ENCODE measurements around the gene SLC33A1. TPM values are rescaled to one million over a fixed set of nuclear protein-coding genes. Genes with fewer than 3 reads are reported as not detected.

Gene SLC33A1
- total RNA-seq, 1 experiment from 2014 or later: 23.3 TPM

DNA sequence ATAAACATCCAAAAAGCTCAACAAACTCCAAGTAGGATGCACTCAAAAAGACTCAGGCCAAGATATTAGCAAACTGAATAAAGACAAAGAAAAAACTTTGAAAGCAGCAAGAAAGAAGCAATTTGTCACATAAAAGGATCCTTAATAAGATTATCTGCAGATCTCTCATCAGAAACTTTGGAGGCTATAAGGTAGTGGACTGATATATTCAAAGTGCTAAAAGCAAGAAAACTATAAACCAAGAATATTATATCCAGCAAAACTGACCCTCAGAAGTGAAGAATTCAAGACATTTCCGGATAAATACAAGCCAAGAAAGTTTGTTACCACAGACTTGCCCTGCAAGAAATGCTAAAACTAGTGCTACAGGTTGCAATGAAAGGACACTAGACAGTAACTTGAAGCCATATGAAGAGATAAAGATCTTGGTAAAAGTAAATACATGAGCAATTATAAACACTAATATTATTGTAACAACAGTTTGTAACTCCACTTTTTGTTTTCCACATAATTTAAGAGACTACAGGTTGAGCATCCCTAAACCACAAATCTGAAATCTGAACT is 71.8 kb downstream of the SLC33A1 start:
- H3K27ac ChIP-seq (ENCODE audit: low read depth, low read length): no peak overlapping the region
- no peaks in the 10 kb centered on the region for H3K27me3 ChIP-seq (ENCODE audit: insufficient read depth, low read length)
- ChIA-PET RAD21 (ENCODE audit: low non-redundant PET in 1 of 2, low total read pairs in 2 of 2, uncharacterized antibody in 2 of 2, unreplicated experiment in 2 of 2) (no interaction called here), POLR2A (no interaction called here), CTCF (no interaction called here)
- H3K79me2 ChIP-seq (ENCODE audit: insufficient read depth, low read length): peaks cover 4% of the 10 kb centered on the region; the same call in 1 of the 2 replicates
- no peak for ATAC-seq
- no peak overlapping the region for H3K4me2 ChIP-seq (ENCODE audit: low read length)
- H4K20me1 ChIP-seq (ENCODE audit: insufficient read depth): no peaks in the 10 kb centered on the region
- no peaks in the 10 kb centered on the region for H3K36me3 ChIP-seq (ENCODE audit: control insufficient read depth in 1 of 2, insufficient read depth in 2 of 2, low read length in 2 of 2)
- intact Hi-C loops (cut with micrococcal nuclease): no loop called here
- H3K9me3 ChIP-seq (ENCODE audit: control insufficient read depth in 1 of 2, insufficient read depth in 1 of 2, low read depth in 1 of 2, low read length in 2 of 2): no peaks in the 10 kb centered on the region
- no peak overlapping the region for H3K4me3 ChIP-seq (replicated peaks in 1 of 2; ENCODE audit: low read depth in 1 of 2, low read length in 2 of 2)
- H3K4me1 ChIP-seq (ENCODE audit: control insufficient read depth in 1 of 2, insufficient read depth in 2 of 2, low read length in 2 of 2): peaks cover 4 to 8% of the 10 kb centered on the region in 2 experiments; a peak in 2 of 4 replicates
- no peak for DNase-seq (ENCODE audit: low read depth, low spot score)
- no peak overlapping the region for H2AFZ ChIP-seq (ENCODE audit: low read depth, low read length, poor library complexity, severe bottlenecking)
- BruUV-seq (replicated peaks): no TSS peak
- H3K9me2 ChIP-seq (ENCODE audit: insufficient read depth): no peaks in the 10 kb centered on the region
- TF ChIP-seq TCF7L2 (IDR thresholded peaks at IDR 0.05; ENCODE audit: borderline replicate concordance, extremely low read depth, insufficient read depth, insufficient read length) (no peak), ZFX (IDR thresholded peaks at IDR 0.05) (no peak), ZBTB33 (IDR thresholded peaks at IDR 0.05; ENCODE audit: extremely low read depth, insufficient replicate concordance, low read length) (no peak), ATF3 (IDR thresholded peaks at IDR 0.05) (no peak), RAD21 (IDR thresholded peaks at IDR 0.05; ENCODE audit: low read depth) (no peak), POLR2A (IDR thresholded peaks at IDR 0.05; ENCODE audit: borderline replicate concordance, extremely low read depth, insufficient read depth, insufficient read length) (no peak), EGR1 (IDR thresholded peaks at IDR 0.05; ENCODE audit: low read depth) (no peak), ELF1 (IDR thresholded peaks at IDR 0.05; ENCODE audit: borderline replicate concordance, low read depth) (no peak), FOSL1 (IDR thresholded peaks at IDR 0.05; ENCODE audit: low read depth) (no peak), ZNF274 (IDR thresholded peaks at IDR 0.05; ENCODE audit: low read depth, low read length) (no peak), CBX3 (IDR thresholded peaks at IDR 0.05; ENCODE audit: low read depth) (no peak), CEBPB (IDR thresholded peaks at IDR 0.05; ENCODE audit: low read depth) (no peak), EZH2phosphoT487 (IDR thresholded peaks at IDR 0.05; ENCODE audit: borderline replicate concordance) (no peak), SIN3A (IDR thresholded peaks at IDR 0.05; ENCODE audit: low read depth) (no peak), MAX (IDR thresholded peaks at IDR 0.05) (no peak), JUND (IDR thresholded peaks at IDR 0.05) (no peak), POLR2AphosphoS5 (IDR thresholded peaks at IDR 0.05; ENCODE audit: low read depth, low read length) (no peak), SP1 (IDR thresholded peaks at IDR 0.05; ENCODE audit: low read depth) (no peak), EZH2 (IDR thresholded peaks at IDR 0.05) (no peak)
- TF ChIP-seq, protein P1, sequence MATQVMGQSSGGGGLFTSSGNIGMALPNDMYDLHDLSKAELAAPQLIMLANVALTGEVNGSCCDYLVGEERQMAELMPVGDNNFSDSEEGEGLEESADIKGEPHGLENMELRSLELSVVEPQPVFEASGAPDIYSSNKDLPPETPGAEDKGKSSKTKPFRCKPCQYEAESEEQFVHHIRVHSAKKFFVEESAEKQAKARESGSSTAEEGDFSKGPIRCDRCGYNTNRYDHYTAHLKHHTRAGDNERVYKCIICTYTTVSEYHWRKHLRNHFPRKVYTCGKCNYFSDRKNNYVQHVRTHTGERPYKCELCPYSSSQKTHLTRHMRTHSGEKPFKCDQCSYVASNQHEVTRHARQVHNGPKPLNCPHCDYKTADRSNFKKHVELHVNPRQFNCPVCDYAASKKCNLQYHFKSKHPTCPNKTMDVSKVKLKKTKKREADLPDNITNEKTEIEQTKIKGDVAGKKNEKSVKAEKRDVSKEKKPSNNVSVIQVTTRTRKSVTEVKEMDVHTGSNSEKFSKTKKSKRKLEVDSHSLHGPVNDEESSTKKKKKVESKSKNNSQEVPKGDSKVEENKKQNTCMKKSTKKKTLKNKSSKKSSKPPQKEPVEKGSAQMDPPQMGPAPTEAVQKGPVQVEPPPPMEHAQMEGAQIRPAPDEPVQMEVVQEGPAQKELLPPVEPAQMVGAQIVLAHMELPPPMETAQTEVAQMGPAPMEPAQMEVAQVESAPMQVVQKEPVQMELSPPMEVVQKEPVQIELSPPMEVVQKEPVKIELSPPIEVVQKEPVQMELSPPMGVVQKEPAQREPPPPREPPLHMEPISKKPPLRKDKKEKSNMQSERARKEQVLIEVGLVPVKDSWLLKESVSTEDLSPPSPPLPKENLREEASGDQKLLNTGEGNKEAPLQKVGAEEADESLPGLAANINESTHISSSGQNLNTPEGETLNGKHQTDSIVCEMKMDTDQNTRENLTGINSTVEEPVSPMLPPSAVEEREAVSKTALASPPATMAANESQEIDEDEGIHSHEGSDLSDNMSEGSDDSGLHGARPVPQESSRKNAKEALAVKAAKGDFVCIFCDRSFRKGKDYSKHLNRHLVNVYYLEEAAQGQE (IDR thresholded peaks at IDR 0.05; ENCODE audit: low read depth): no peak
- H3K9ac ChIP-seq (ENCODE audit: low read length): no peak overlapping the region

All from HCT116 (cell line).